ENCODE results near the gene ISYNA1. TPM values are rescaled to one million over a fixed set of nuclear protein-coding genes. Genes with fewer than 3 reads are reported as not detected.
A peak's percentile ranks its signal among the peaks of the same experiment; 100 is the strongest.

Gene ISYNA1
- total and polyA plus RNA-seq, 2 of the 13 experiments (the other 11 are each of a cell fraction or from before 2014, with no cell fraction given), result 29.6 to 48.5 TPM

GRCh38 chr19:18440415-18440877 is 2.5 kb upstream of the ISYNA1 start (continued):
- peak; percentile 79 for TF ChIP-seq CTCF (CRISPR knock-in tag; IDR thresholded peaks at IDR 0.05)
- no peak for TF ChIP-seq ZMYM4 (CRISPR knock-in tag; IDR thresholded peaks at IDR 0.05)
- TF ChIP-seq STAG1 (CRISPR knock-in tag; IDR thresholded peaks at IDR 0.05), result peak; percentile 72
- peak; percentile 48 for TF ChIP-seq U2AF1 (optimal IDR thresholded peaks at IDR 0.05; ENCODE audit: low read depth, low read length)
- no peak for TF ChIP-seq SOX6 (IDR thresholded peaks at IDR 0.05)
- 0 out of 2 replicates have a peak, but pooled peaks have one; percentile 1 for TF ChIP-seq SOX6 (CRISPR knock-in tag; IDR thresholded peaks at IDR 0.05)
- TF ChIP-seq KDM2A (CRISPR knock-in tag; IDR thresholded peaks at IDR 0.05; ENCODE audit: borderline replicate concordance, low read depth), result peak; percentile 68; the same call in 1 of the 2 replicates
- TF ChIP-seq HIC2 (CRISPR knock-in tag; IDR thresholded peaks at IDR 0.05; ENCODE audit: low read depth), result 0 out of 2 replicates have a peak, but pooled peaks have one; percentile 1
- no peak for TF ChIP-seq MYPOP (CRISPR knock-in tag; IDR thresholded peaks at IDR 0.05)
- TF ChIP-seq ZNF136 (CRISPR knock-in tag; IDR thresholded peaks at IDR 0.05; ENCODE audit: low read depth), result 0 out of 2 replicates have a peak, but pooled peaks have one; percentile 56
- TF ChIP-seq TARDBP (CRISPR knock-in tag; IDR thresholded peaks at IDR 0.05), result peak; percentile 67
- TF ChIP-seq ELF3 (CRISPR knock-in tag; IDR thresholded peaks at IDR 0.05), result 0 out of 2 replicates have a peak, but pooled peaks have one; percentile 16
- TF ChIP-seq CCDC6 (CRISPR knock-in tag; IDR thresholded peaks at IDR 0.05), result 0 out of 2 replicates have a peak, but pooled peaks have one; percentile 32
- TF ChIP-seq ZFX (CRISPR knock-in tag; IDR thresholded peaks at IDR 0.05; ENCODE audit: low read depth), result 0 out of 2 replicates have a peak, but pooled peaks have one; percentile 6
- TF ChIP-seq ZNF407 (CRISPR knock-in tag; IDR thresholded peaks at IDR 0.05; ENCODE audit: not compliant biosample characterization), result no peak
- 0 out of 2 replicates have a peak, but pooled peaks have one; percentile 20 for TF ChIP-seq ZSCAN31 (CRISPR knock-in tag; IDR thresholded peaks at IDR 0.05; ENCODE audit: low read depth)
